ENCODE measurements around the gene BARX1. TPM values are rescaled to one million over a fixed set of nuclear protein-coding genes. Genes with fewer than 3 reads are reported as not detected.

The BARX1 gene
- total and polyA plus RNA-seq, 9 donors, result 0.07 TPM; not detected in 8

GRCh38 chr9:93984860-93985259, 29.7 kb upstream of the BARX1 start:
- 17 to 23% (median 21%) methylated on average over 2 of the region's 2 CpGs for WGBS, 3 donors
- TF ChIP-seq CTCF (IDR thresholded peaks at IDR 0.05), result no peak
- TF ChIP-seq EP300 (IDR thresholded peaks at IDR 0.05), result no peak
- TF ChIP-seq POLR2A (IDR thresholded peaks at IDR 0.05), result no peak
- H3K9me3 ChIP-seq, result no peaks in the 10 kb centered on the region
- intact Hi-C loops (cut with DNase I), result no loop called here
- no peaks in the 10 kb centered on the region for H3K27me3 ChIP-seq
- no peaks in the 10 kb centered on the region for H3K36me3 ChIP-seq
- no peak for DNase-seq
- no peaks in the 10 kb centered on the region for H3K4me1 ChIP-seq (ENCODE audit: insufficient read depth)
- H3K27ac ChIP-seq, result no peak overlapping the region
- H3K4me3 ChIP-seq, result no peak overlapping the region

- H3K27ac ChIP-seq, result no peak overlapping the region
- H3K4me1 ChIP-seq (ENCODE audit: insufficient read depth), result no peaks in the 10 kb centered on the region
- no peaks in the 10 kb centered on the region for H3K9me3 ChIP-seq
- H3K27me3 ChIP-seq, result no peaks in the 10 kb centered on the region
- intact Hi-C loops (cut with DNase I), result no loop called here
- no peaks in the 10 kb centered on the region for H3K36me3 ChIP-seq
- TF ChIP-seq EP300 (IDR thresholded peaks at IDR 0.05), result no peak
- TF ChIP-seq POLR2A (IDR thresholded peaks at IDR 0.05), result no peak
- no peak for TF ChIP-seq CTCF (IDR thresholded peaks at IDR 0.05)
- no peak for DNase-seq
- no peak overlapping the region for H3K4me3 ChIP-seq
Observed at GRCh38 chr9:93983875-93984274, 28.7 kb upstream of the BARX1 start.

- intact Hi-C loops (cut with DNase I), result loop anchor here in 1 of 4 donors (10.0 kb wide), 1 partner anchor 65 kb away; no protein-coding TSS in a partner anchor
- no peak for DNase-seq
- no peak for TF ChIP-seq CTCF (IDR thresholded peaks at IDR 0.05)
- no peak for TF ChIP-seq EP300 (IDR thresholded peaks at IDR 0.05)
- no peak for TF ChIP-seq POLR2A (IDR thresholded peaks at IDR 0.05)
- 59 to 66% (median 59%) methylated on average over 4 of the region's 4 CpGs for WGBS, 3 donors
- no peaks in the 10 kb centered on the region for H3K36me3 ChIP-seq
- no peaks in the 10 kb centered on the region for H3K27me3 ChIP-seq
- no peak overlapping the region for H3K4me3 ChIP-seq
- H3K9me3 ChIP-seq, result no peaks in the 10 kb centered on the region
- H3K4me1 ChIP-seq (ENCODE audit: insufficient read depth), result no peaks in the 10 kb centered on the region
- no peak overlapping the region for H3K27ac ChIP-seq
Observed at GRCh38 chr9:93979721-93980120, 24.6 kb upstream of the BARX1 start.

- Histone ChIP-seq H3K9me3 (no peaks in the 10 kb centered on the region), H3K36me3 (no peaks in the 10 kb centered on the region), H3K27me3 (no peaks in the 10 kb centered on the region), H3K27ac (no peak overlapping the region), H3K4me1 (ENCODE audit: insufficient read depth) (no peaks in the 10 kb centered on the region), H3K4me3 (no peak overlapping the region)
- 81 to 86% (median 84%) methylated on average over 2 of the region's 2 CpGs for WGBS, 3 donors
- TF ChIP-seq CTCF (IDR thresholded peaks at IDR 0.05) (no peak), POLR2A (IDR thresholded peaks at IDR 0.05) (no peak), EP300 (IDR thresholded peaks at IDR 0.05) (no peak)
- DNase-seq, result no peak
- intact Hi-C loops (cut with DNase I), result loop anchor here in 1 of 4 donors (10.0 kb wide), 1 partner anchor 64 kb away; no protein-coding TSS in a partner anchor
Observed at GRCh38 chr9:93978551-93978950, 23.4 kb upstream of the BARX1 start.

Data from ovary (tissue), 9 donors.